Fibroblast of mammary gland (primary cell): ENCODE measurements around the gene TCF3.

Source experiments
- DNase-seq: peaks from one replicate; pipeline ENCODE4 v3.0.0-alpha.2; 2010; ENCODE audit warnings: low read depth
- H3K4me3 ChIP-seq: 2 replicates; pipeline ENCODE4 v1.5.1; 2011; ENCODE audit warnings: low read depth, mild to moderate bottlenecking, low read length, moderate library complexity; ENCODE audit not compliant: control insufficient read depth
- TF ChIP-seq, protein P1 (sequence below): conservative IDR thresholded peaks from 2 replicates; pipeline ENCODE4 v1.5.1; 2011; ENCODE audit warnings: low read depth, low read length, inconsistent platforms; ENCODE audit not compliant: control insufficient read depth, insufficient read depth

TCF3 gene

DNA sequence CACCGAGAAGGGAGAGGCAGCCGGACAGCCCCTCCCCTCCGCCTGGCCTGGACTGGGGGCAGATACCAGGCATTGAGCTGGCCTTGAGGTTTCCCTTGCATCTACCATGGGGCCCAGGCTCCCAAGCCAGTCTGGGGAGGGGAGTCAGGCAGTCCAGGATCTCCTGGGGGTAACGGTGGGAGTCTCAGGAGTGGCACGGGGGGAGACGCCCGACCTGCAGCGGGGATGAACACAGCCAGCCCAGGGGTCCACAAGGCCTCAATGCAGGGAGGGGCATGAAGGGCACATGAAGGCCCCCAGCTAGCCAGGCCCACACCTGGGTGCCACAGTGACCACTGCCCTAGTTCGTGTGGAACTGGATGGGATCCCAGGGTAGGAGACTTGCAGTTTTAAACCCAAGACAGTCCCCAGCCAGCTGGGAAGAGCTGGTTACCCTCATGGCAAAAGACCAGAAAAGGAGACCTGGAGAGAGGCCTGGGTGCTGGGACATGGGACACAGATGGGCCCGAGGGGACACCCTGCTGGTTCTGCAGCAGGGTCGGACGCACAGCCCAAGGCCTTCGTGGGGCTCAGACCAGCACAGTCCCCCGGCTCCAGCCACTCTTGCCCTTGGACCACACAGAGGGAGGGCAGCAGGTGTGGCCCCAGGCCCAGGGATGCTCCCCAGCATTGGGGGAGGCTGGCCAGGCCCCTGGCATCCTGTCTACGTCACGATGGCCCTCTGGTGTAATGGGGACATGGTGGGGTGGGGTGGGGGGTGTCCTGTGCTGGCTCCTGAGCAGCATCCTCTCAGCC is 42.5 kb downstream of the TCF3 start:
- no peak overlapping the region for H3K4me3 ChIP-seq

DNA sequence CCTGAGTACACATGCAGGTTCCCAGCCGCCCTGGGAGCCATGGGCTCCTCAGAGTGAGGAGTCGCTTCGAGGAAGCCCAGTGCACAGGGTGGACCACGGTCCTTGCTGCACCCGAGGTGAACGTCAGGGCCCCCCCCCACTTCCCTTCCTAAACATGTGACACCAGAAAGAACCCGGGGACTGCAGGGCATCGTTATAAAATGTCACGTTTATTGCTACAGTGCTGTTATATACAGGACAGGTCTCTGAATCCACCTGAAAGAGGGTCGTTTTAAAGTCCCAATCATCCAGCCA is 43.4 kb downstream of the TCF3 start:
- no peak overlapping the region for H3K4me3 ChIP-seq
- TF ChIP-seq, protein P1, sequence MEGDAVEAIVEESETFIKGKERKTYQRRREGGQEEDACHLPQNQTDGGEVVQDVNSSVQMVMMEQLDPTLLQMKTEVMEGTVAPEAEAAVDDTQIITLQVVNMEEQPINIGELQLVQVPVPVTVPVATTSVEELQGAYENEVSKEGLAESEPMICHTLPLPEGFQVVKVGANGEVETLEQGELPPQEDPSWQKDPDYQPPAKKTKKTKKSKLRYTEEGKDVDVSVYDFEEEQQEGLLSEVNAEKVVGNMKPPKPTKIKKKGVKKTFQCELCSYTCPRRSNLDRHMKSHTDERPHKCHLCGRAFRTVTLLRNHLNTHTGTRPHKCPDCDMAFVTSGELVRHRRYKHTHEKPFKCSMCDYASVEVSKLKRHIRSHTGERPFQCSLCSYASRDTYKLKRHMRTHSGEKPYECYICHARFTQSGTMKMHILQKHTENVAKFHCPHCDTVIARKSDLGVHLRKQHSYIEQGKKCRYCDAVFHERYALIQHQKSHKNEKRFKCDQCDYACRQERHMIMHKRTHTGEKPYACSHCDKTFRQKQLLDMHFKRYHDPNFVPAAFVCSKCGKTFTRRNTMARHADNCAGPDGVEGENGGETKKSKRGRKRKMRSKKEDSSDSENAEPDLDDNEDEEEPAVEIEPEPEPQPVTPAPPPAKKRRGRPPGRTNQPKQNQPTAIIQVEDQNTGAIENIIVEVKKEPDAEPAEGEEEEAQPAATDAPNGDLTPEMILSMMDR, result no peak
- no peak for DNase-seq

More for the DNA sequence above, 42.5 kb downstream of the TCF3 start:
- no peak for DNase-seq
- TF ChIP-seq, protein P1, result no peak

DNA sequence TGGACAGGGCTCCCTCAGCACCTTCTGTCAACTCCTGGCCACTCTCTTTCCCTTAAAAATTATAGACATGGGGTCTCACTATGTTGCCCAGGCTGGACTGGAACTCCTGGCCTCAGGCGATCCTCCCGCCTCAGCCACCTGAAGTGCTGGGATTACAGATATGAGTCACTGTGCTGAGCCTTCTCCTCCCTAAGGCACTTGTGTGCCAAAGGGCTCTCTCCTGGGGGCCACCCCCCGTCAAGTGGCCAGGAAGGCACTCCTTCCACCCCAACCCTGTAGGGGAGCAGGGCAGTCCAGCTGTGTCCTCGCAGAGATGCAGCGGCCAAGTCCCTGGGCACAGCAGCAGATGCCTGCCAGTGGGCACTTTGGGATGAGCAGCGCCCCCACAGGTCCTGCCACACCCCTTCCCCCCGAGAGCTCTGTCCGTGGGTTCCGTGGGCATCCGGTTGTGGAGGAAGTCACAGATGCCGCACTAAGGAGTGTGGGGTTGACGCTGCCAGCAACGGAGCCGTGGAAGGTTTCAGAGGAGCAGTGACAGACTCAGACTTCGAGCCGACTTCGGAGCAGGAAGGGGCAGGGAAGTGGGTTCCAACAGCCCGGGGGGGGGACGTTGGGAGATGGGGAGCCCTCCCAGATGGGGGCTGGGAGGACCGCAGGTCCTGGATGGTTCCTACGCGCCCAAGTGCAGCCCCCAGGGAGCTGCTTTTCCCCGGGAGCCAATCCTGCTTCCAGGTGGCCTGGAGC is 43.9 kb downstream of the TCF3 start:
- H3K4me3 ChIP-seq, result no peak overlapping the region
- DNase-seq, result peak; percentile 46
- TF ChIP-seq, protein P1, result no peak

DNA sequence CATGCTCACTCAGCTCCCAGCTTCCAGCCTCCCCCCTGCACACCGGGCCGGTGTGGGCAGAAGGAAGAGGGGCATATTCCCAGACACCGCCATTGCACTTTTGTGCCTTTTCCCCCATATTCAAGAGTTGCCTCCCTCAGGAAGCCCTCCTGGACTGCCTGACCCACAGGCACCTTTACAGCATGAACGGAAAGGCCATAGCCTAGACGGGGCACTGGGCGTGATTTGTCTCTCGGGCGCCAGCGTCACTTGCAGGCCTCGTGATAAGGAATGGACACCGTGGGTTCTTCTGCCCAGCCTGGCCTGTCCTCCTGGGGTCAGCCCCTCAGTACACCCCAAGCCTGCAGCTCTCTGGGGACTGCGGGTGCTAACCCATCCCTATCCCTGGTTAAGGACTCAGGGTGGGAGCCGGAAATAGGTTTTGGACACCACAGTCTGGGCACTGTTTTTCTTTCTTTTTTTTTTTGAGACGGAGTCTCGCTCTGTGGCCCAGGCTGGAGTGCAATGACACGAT is 46.2 kb downstream of the TCF3 start:
- DNase-seq, result no peak
- TF ChIP-seq, protein P1, result no peak
- H3K4me3 ChIP-seq, result peak overlapping the region; percentile 68

DNA sequence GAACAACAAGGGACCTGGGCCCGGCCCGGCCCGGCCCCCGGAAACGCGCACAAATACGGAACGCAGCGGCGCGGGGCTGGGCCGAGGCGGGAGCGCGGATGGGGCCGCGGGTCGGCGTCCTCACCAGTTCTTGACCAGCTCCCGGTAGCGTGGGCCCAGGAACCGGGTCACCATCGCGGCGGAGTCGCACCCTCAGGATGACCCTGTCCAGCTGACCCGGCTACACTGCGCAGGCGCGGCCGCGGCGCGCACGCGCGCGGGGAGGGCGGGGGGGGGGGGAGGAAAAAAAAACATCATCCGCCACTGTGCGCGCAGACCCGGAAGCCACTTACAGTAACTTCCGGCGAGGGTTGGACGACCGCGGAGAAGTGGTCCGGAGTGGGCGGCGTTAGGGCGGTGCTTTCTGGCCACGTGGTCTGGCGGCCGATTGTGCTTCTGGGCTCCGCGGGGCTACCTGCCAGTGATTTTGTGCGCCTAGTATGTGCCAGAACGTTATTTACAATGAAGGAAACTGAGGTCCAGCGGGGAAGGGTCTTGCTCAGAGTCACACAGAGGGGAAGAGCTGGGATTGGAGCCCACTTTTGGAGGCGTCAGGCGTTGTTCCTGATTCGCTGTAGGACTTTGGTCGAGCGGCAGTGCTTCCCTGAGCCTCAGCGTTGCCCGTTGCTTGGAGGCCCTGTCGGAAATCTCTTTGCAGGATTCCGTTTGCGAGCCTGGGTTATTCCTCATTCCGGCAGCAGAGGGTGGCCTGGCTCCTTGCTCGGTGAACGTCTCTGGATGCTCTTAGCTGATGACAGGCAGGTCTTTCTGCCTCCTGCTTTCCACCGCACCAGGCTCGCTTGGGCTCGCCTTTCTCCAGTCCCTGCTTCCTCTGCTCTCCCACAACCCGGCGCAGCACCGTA is 46.9 kb downstream of the TCF3 start, which contains the start of gene UQCR11:
Gene UQCR11, minus strand, starts transcription at position 227 of the 902 bp plus-strand sequence. Its CDS starts 53 bp downstream, at position 174.
- TF ChIP-seq, protein P1, result peak; percentile 56
- peak within 1 kb of the TSS; percentile 93 for H3K4me3 ChIP-seq
- peak; percentile 95 for DNase-seq

DNA sequence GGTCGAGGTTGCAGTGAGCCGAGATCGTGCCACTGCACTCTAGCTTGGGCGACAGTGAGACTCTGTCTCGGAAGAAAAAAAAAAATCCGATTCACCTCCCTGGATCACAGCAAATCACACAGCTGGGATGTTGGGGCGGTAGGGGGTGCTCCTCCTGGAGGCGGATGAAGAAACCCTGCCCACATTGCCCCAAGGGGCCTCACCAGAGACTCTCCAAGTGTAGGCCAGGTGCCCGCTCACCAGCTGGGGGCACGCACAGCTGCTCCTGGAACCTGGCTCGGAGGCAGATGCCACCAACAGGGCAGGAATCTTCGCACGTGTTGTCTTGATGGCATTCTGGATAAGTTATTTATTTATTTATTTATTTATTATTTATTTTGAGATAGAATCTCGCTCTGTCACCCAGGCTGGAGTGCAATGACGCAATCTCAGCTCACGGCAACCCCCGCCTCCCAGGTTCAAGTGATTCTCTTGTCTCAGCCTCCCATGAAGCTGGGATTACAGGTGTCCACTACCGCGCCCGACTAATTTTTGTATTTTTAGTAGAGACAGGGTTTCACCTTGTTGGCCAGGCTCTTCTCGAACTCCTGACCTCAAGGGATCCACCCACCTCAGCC is 50.2 kb downstream of the TCF3 start:
- TF ChIP-seq, protein P1, result no peak
- no peak for DNase-seq
- H3K4me3 ChIP-seq, result no peak overlapping the region
